Measurements from ENCODE around the gene ERBB4. TPM values are rescaled to one million over a fixed set of nuclear protein-coding genes. Genes with fewer than 3 reads are reported as not detected.

Gene ERBB4
- total RNA-seq, 2 experiments from 2014 or later: not detected

DNA sequence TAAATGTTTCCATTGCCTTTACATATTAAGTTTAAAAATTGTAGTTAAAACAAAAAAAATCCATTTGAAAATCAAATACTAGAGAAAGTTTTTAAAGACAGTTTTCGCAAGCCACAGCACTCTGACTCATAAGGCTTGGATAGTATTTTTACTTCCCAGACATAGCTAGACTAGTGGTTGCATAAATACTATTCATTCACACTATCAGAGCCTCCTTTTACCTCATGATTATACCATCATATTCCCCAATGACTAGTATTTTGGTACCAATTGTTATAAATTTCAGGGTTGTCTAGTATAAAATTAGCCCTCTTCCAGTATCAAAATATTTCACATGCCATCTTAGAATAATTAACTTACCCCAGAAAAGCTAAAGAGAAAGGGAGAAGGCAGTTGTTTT, 393.5 kb downstream of the ERBB4 start:
- CTCF ChIA-PET: no interaction called here
- Histone ChIP-seq H3K4me1 (ENCODE audit: insufficient read depth, low read length) (no peaks in the 10 kb centered on the region), H3K27me3 (ENCODE audit: control insufficient read depth in 1 of 2, insufficient read depth in 2 of 2, low read length in 2 of 2) (no peaks in the 10 kb centered on the region), H3K36me3 (ENCODE audit: insufficient read depth, low read length) (no peaks in the 10 kb centered on the region), H3K4me3 (ENCODE audit: low read length) (no peak overlapping the region), H3K27ac (ENCODE audit: low read depth in 1 of 2, low read length in 2 of 2) (no peak overlapping the region), H3K9me3 (ENCODE audit: control insufficient read depth in 1 of 2, insufficient read depth in 1 of 2, low read length in 2 of 2) (peaks cover 0 to 4% of the 10 kb centered on the region in 2 experiments)
- POLR2A ChIA-PET: no interaction called here
- intact Hi-C loops (cut with DNase I, micrococcal nuclease): no loop called here
- no peaks in the 10 kb centered on the region for H3K27me3 Mint-ChIP-seq
- H3K4me1 Mint-ChIP-seq (ENCODE audit: low read depth): no peaks in the 10 kb centered on the region
- H3K36me3 Mint-ChIP-seq (ENCODE audit: low read depth): no peaks in the 10 kb centered on the region
- TF ChIP-seq, protein P1, sequence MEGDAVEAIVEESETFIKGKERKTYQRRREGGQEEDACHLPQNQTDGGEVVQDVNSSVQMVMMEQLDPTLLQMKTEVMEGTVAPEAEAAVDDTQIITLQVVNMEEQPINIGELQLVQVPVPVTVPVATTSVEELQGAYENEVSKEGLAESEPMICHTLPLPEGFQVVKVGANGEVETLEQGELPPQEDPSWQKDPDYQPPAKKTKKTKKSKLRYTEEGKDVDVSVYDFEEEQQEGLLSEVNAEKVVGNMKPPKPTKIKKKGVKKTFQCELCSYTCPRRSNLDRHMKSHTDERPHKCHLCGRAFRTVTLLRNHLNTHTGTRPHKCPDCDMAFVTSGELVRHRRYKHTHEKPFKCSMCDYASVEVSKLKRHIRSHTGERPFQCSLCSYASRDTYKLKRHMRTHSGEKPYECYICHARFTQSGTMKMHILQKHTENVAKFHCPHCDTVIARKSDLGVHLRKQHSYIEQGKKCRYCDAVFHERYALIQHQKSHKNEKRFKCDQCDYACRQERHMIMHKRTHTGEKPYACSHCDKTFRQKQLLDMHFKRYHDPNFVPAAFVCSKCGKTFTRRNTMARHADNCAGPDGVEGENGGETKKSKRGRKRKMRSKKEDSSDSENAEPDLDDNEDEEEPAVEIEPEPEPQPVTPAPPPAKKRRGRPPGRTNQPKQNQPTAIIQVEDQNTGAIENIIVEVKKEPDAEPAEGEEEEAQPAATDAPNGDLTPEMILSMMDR (IDR thresholded peaks at IDR 0.05): no peak
- ATAC-seq (ENCODE audit: poor library complexity) (no peak), DNase-seq (no peak)
- no peak overlapping the region for H3K4me3 Mint-ChIP-seq
- no peak overlapping the region for H3K27ac Mint-ChIP-seq
- H3K9me3 Mint-ChIP-seq: no peaks in the 10 kb centered on the region

DNA sequence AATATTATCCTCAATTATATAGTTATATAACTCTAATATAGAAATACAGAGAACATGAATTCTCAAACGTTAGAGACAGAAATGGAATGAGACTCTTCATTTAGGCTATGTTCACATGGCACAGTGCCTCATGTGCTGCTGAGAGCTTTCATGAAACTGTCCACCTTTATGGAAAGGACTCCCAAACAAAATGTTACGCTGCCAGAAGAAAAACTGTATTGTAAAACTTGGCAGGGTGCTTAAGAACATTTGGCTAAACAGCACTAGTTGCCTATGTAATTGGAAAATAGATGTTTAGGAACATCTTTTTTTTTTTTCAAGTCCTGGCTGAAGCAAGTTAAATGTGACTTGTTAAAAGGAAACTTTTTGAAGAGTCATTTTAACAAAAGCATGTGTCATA, 396.0 kb downstream of the ERBB4 start:
- no peaks in the 10 kb centered on the region for H3K4me1 Mint-ChIP-seq (ENCODE audit: low read depth)
- H3K36me3 ChIP-seq (ENCODE audit: insufficient read depth, low read length): no peaks in the 10 kb centered on the region
- H3K9me3 Mint-ChIP-seq: no peaks in the 10 kb centered on the region
- ChIA-PET POLR2A (no interaction called here), CTCF (no interaction called here)
- ATAC-seq (ENCODE audit: poor library complexity) (no peak), DNase-seq (no peak)
- peaks cover 0 to 4% of the 10 kb centered on the region in 2 experiments for H3K9me3 ChIP-seq (ENCODE audit: control insufficient read depth in 1 of 2, insufficient read depth in 1 of 2, low read length in 2 of 2)
- H3K36me3 Mint-ChIP-seq (ENCODE audit: low read depth): no peaks in the 10 kb centered on the region
- H3K27me3 Mint-ChIP-seq: no peaks in the 10 kb centered on the region
- intact Hi-C loops (cut with DNase I, micrococcal nuclease): no loop called here
- no peaks in the 10 kb centered on the region for H3K27me3 ChIP-seq (ENCODE audit: control insufficient read depth in 1 of 2, insufficient read depth in 2 of 2, low read length in 2 of 2)
- H3K4me3 Mint-ChIP-seq: no peak overlapping the region
- H3K4me1 ChIP-seq (ENCODE audit: insufficient read depth, low read length): no peaks in the 10 kb centered on the region
- H3K4me3 ChIP-seq (ENCODE audit: low read length): no peak overlapping the region
- no peak overlapping the region for H3K27ac Mint-ChIP-seq
- TF ChIP-seq, protein P1 (IDR thresholded peaks at IDR 0.05): no peak
- H3K27ac ChIP-seq (ENCODE audit: low read depth in 1 of 2, low read length in 2 of 2): no peak overlapping the region

DNA sequence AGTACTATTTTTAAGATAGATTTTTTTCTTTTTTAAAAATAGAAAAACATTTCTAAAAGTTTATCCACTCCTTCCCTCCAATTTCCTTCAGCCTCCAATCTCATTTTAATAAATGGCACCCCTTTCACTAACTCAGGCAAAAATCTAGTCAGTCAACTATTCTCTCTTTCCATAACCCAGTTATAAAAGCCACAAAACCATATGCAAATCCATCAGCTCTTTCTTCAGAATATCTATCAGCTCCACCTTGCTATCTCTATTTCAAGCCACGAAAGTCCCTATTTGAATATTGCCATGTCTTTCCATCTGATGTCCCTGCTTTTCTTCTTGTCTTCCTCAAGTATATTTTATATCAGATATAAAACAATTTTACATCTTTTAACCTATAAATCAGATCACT, 397.1 kb downstream of the ERBB4 start:
- no peaks in the 10 kb centered on the region for H3K27me3 Mint-ChIP-seq
- Histone ChIP-seq H3K4me1 (ENCODE audit: insufficient read depth, low read length) (no peaks in the 10 kb centered on the region), H3K4me3 (ENCODE audit: low read length) (no peak overlapping the region), H3K36me3 (ENCODE audit: insufficient read depth, low read length) (no peaks in the 10 kb centered on the region), H3K27ac (ENCODE audit: low read depth in 1 of 2, low read length in 2 of 2) (no peak overlapping the region), H3K27me3 (ENCODE audit: control insufficient read depth in 1 of 2, insufficient read depth in 2 of 2, low read length in 2 of 2) (no peaks in the 10 kb centered on the region), H3K9me3 (ENCODE audit: control insufficient read depth in 1 of 2, insufficient read depth in 1 of 2, low read length in 2 of 2) (peaks cover 0 to 4% of the 10 kb centered on the region in 2 experiments)
- H3K4me1 Mint-ChIP-seq (ENCODE audit: low read depth): no peaks in the 10 kb centered on the region
- ATAC-seq (ENCODE audit: poor library complexity): no peak
- no peak overlapping the region for H3K4me3 Mint-ChIP-seq
- no peaks in the 10 kb centered on the region for H3K36me3 Mint-ChIP-seq (ENCODE audit: low read depth)
- intact Hi-C loops (cut with DNase I, micrococcal nuclease): no loop called here
- no peaks in the 10 kb centered on the region for H3K9me3 Mint-ChIP-seq
- POLR2A ChIA-PET: no interaction called here
- CTCF ChIA-PET: no interaction called here
- no peak overlapping the region for H3K27ac Mint-ChIP-seq
- TF ChIP-seq, protein P1 (IDR thresholded peaks at IDR 0.05): no peak
- no peak for DNase-seq

Measured in CD4-positive, alpha-beta T cell (primary cell).